HFFc6 (cell line): ENCODE results near the gene DNASE2B. TPM values are rescaled to one million over a fixed set of nuclear protein-coding genes. Genes with fewer than 3 reads are reported as not detected.

Experiments
- DNase-seq: peaks from one replicate; pipeline ENCODE4 v3.0.0-alpha.2; 2018
- H3K27ac Mint-ChIP-seq: 2 replicates; pipeline ENCODE4 v1.8.0; 2020; ENCODE audit warnings: mild to moderate bottlenecking, mixed read lengths
- H3K27me3 Mint-ChIP-seq: 2 replicates; pipeline ENCODE4 v1.8.0; 2021; ENCODE audit warnings: mild to moderate bottlenecking, moderate library complexity, mixed read lengths; ENCODE audit not compliant: insufficient read depth
- H3K36me3 Mint-ChIP-seq: 2 replicates; pipeline ENCODE4 v1.8.0; 2021; ENCODE audit warnings: low read depth, mixed read lengths
- H3K4me1 Mint-ChIP-seq: 2 replicates; pipeline ENCODE4 v1.8.0; 2020; ENCODE audit warnings: low read depth, mixed read lengths
- H3K4me3 Mint-ChIP-seq: 2 replicates; pipeline ENCODE4 v1.8.0; 2020; ENCODE audit warnings: mild to moderate bottlenecking, moderate library complexity, mixed read lengths
- H3K9me3 Mint-ChIP-seq: 2 replicates; pipeline ENCODE4 v1.8.0; 2020; ENCODE audit warnings: mild to moderate bottlenecking, mixed read lengths
- total RNA-seq, 6 experiments: library from RNA; stranded (reverse); fragmentation: NEBNext Ultra II Directional; extraction: Animal tissue kit (Norgen Biotek cat#: 25700); gene quantifications; 2 replicates in 1 of 6; 3 replicates in 5 of 6; pipeline ENCODE4 v1.2.3, GENCODE V29; 2021
- TF ChIP-seq, protein P1 (sequence below): fragments of 200-600 bp; sonication (generic); IDR thresholded peaks from 2 replicates; pipeline ENCODE4 v1.5.0; 2021; ENCODE audit warnings: antibody characterized with exemption, mild to moderate bottlenecking

The DNASE2B gene
- total RNA-seq, 6 experiments from 2014 or later = not detected

DNA sequence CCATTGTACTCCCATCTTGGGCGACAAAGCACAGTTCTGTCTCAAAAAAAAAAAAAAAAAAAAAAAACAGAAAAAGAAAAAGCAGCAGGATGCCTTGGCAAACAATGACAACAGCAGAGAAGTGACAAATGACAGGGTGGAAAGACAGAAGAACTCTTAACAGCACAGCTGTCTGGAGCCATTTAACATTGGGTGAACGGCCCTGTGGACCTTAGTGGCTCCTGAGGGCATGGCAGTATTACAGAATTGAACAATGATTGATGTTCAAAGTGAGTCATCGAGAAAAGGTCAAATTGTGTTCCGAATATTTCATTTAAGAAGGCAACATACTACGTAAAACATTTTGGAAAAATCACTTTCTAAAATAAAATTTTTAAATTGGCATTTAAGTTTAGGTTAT lies 30.0 kb downstream of the DNASE2B start:
- H3K27me3 Mint-ChIP-seq = no peaks in the 10 kb centered on the region
- no peak overlapping the region for H3K27ac Mint-ChIP-seq
- TF ChIP-seq, protein P1, sequence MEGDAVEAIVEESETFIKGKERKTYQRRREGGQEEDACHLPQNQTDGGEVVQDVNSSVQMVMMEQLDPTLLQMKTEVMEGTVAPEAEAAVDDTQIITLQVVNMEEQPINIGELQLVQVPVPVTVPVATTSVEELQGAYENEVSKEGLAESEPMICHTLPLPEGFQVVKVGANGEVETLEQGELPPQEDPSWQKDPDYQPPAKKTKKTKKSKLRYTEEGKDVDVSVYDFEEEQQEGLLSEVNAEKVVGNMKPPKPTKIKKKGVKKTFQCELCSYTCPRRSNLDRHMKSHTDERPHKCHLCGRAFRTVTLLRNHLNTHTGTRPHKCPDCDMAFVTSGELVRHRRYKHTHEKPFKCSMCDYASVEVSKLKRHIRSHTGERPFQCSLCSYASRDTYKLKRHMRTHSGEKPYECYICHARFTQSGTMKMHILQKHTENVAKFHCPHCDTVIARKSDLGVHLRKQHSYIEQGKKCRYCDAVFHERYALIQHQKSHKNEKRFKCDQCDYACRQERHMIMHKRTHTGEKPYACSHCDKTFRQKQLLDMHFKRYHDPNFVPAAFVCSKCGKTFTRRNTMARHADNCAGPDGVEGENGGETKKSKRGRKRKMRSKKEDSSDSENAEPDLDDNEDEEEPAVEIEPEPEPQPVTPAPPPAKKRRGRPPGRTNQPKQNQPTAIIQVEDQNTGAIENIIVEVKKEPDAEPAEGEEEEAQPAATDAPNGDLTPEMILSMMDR = no peak

DNA sequence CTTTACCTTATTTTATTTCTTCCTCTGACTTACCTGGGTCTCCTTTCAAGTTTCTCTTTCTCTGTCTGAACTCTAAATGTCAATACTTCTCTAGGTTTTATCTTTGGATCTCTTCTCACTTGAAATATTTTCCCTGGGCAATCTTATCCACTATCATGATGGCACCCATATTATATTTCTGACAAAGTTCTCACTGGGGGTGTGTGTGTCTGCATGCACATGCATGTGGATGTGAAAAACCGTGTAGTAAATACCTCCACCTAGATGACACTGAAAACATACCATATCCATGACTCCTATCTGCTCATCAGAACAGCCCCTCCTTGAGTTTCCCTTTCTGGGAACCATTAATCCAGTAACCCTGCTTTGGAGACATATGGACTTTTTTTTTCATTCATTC lies 30.9 kb downstream of the DNASE2B start:
- H3K27me3 Mint-ChIP-seq = no peaks in the 10 kb centered on the region
- peaks cover 13% of the 10 kb centered on the region for H3K4me1 Mint-ChIP-seq
- TF ChIP-seq, protein P1 = no peak
- H3K9me3 Mint-ChIP-seq = peaks cover 15% of the 10 kb centered on the region
- no peak for DNase-seq
- no peak overlapping the region for H3K4me3 Mint-ChIP-seq
- peaks cover 12% of the 10 kb centered on the region for H3K36me3 Mint-ChIP-seq
- no peak overlapping the region for H3K27ac Mint-ChIP-seq

More for the DNA sequence above, 30.0 kb downstream of the DNASE2B start:
- no peak for DNase-seq
- Mint-ChIP-seq H3K9me3 (peaks cover 15% of the 10 kb centered on the region), H3K4me1 (peaks cover 13% of the 10 kb centered on the region), H3K4me3 (no peak overlapping the region), H3K36me3 (peaks cover 12% of the 10 kb centered on the region)

DNA sequence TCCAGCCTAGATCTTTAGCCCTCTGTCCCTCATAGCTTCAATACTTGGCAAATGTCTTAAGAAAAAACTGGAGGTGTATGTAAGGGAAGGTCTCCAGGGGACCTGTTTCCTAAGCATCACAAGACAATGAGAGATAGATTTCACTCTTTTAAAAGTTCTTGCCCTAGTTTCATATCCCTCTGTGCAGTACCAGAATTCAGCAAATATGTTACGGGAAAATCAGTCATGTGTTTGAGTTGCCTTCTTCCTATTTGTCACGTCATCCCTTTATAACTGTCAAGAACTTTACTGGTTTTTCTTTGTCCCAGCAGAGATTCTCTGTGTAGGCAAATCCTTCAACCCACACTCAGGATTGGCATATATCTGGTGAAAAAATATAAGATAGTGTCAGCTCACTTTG lies 32.3 kb downstream of the DNASE2B start:
- Mint-ChIP-seq H3K36me3 (peaks cover 12% of the 10 kb centered on the region), H3K9me3 (peaks cover 15% of the 10 kb centered on the region), H3K27ac (no peak overlapping the region), H3K4me1 (peaks cover 13% of the 10 kb centered on the region), H3K4me3 (no peak overlapping the region), H3K27me3 (no peaks in the 10 kb centered on the region)
- DNase-seq = no peak
- TF ChIP-seq, protein P1 = no peak

DNA sequence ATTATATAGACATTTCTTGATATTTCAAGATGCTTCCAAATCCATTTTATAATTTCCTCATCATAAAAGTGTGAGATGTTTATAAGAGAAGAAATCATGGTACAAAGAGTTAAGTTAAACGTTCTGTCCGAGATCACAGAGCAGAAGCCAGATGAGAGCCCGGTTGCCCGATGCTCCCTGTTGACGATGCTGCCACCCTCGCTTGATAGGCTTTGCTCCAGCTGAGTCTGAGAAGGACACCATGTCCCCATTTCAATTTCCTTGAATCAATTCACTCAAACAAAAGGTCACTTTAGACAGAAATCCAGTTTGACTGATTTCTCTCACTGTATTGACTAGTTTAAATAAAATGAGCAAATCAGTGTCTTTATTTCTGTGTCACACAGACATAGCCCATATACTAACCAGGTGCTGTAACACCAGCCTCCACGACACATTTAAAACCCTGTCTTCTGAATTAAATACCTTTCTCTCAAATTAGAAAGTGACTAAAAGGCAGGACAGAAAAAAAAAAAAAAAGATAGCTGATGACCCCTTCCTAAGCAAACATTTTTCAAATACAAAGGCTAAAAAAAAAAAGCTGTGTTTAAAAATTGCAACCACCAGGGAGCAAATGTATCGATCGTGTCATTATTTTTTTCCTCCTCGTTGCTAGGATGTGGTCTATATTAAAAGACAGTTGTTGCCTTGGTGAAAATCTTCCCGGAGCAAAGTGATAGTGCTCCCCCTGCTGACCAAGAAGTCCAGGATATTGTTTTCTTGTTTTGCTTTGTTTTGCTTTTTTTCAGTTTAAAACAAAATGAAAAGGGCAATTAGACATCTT lies 35.2 kb downstream of the DNASE2B start:
- peak; percentile 74 for DNase-seq
- H3K4me1 Mint-ChIP-seq = no peaks in the 10 kb centered on the region; the same call in none of the 2 replicates
- H3K27ac Mint-ChIP-seq = peak overlapping the region; percentile 75
- peaks cover 15% of the 10 kb centered on the region for H3K9me3 Mint-ChIP-seq
- TF ChIP-seq, protein P1 = peak; percentile 94
- peak overlapping the region; percentile 75 for H3K4me3 Mint-ChIP-seq
- H3K27me3 Mint-ChIP-seq = no peaks in the 10 kb centered on the region
- peaks cover 12% of the 10 kb centered on the region for H3K36me3 Mint-ChIP-seq

DNA sequence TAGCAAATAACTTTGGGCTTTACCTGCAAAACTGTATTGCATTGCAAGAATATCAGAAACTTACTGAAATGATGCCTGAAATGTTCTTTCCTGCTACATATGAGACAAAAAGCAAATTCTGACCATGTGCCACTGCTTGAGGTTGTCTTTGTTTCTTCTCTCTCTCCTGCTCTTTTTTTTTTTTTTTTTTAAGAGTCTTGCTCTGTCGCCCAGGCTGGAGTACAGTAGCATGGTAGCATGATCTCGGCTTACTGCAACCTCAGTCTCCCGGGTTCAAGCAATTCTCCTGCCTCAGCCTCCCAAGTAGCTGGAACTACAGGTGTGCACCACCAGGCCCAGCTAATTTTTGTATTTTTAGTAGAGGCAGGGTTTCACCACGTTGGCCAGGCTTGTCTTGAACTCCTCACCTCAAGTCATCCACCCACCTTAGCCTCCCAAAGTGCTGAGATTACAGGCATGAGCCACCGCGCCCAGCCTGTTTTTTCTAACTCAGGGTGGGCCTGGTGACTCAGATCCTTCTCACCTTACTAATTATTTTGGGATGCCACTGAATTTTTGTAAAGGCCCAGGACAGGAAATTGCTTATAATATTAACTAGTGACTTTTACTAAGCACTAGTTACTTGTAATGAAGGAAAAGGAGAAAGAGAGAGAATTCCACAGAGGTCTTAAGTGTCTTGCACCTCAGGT lies 35.9 kb downstream of the DNASE2B start:
- Mint-ChIP-seq H3K4me3 (peak overlapping the region; percentile 75; the same call in 1 of the 2 replicates), H3K9me3 (peaks cover 15% of the 10 kb centered on the region), H3K36me3 (peaks cover 12% of the 10 kb centered on the region), H3K4me1 (no peaks in the 10 kb centered on the region; the same call in none of the 2 replicates), H3K27me3 (no peaks in the 10 kb centered on the region), H3K27ac (no peak overlapping the region; the same call in 1 of the 2 replicates)
- TF ChIP-seq, protein P1 = peak; percentile 2; the same call in 1 of the 2 replicates
- no peak for DNase-seq
